ENCODE data around the gene CFH.
A peak's percentile ranks its signal among the peaks of the same experiment; 100 is the strongest.

Gene CFH

DNA sequence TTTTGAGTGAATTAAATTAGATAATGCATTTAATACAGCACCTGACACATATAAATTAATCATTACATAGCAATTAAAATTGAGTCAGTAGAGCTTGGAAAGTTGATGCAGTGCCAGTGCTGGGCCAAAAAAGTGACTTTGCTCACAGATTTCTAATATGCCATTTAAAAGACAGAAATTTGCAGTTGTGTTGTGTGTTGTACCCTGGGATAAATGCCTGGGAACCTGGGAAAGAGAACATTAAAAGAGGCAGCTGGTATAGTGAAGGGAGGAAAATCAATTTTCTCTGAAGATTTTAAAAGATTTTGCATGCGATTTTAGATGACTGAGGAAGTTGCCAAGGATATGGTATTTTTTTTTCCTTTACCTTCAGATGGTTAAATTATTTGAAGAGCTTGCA, 10.9 kb upstream of the CFH start:
- H3K4me3 ChIP-seq: no peak overlapping the region
- DNase-seq: no peak
- no peak overlapping the region for H3K27ac ChIP-seq
- no peaks in the 10 kb centered on the region for H3K9me3 ChIP-seq
- intact Hi-C loops (cut with DNase I; ENCODE audit: low total_unique reads): no loop called here
- H3K4me1 ChIP-seq: no peaks in the 10 kb centered on the region
- TF ChIP-seq, protein P1, sequence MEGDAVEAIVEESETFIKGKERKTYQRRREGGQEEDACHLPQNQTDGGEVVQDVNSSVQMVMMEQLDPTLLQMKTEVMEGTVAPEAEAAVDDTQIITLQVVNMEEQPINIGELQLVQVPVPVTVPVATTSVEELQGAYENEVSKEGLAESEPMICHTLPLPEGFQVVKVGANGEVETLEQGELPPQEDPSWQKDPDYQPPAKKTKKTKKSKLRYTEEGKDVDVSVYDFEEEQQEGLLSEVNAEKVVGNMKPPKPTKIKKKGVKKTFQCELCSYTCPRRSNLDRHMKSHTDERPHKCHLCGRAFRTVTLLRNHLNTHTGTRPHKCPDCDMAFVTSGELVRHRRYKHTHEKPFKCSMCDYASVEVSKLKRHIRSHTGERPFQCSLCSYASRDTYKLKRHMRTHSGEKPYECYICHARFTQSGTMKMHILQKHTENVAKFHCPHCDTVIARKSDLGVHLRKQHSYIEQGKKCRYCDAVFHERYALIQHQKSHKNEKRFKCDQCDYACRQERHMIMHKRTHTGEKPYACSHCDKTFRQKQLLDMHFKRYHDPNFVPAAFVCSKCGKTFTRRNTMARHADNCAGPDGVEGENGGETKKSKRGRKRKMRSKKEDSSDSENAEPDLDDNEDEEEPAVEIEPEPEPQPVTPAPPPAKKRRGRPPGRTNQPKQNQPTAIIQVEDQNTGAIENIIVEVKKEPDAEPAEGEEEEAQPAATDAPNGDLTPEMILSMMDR (IDR thresholded peaks at IDR 0.05): no peak
- H3K36me3 ChIP-seq: no peaks in the 10 kb centered on the region
- H3K27me3 ChIP-seq: no peaks in the 10 kb centered on the region

DNA sequence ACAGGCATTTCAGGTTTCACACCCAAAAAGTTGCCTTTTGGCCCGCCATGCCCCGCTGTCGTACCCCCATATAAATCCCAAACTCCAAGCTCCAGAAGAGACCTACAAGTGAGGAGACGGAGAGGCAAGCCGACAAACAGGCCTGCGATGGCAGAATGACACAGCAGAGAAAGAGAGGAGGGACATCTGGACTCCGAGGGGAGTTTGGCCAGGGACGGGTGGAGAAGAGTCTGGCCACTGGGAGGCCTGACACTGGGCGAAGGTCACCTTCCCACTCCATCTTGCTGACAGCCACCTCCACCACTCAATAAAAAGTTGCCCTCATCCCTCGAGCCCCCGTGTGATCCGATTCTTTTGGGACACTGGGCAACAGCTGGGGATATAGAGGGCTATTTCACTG, 1.9 kb upstream of the CFH start:
- no peak for DNase-seq
- H3K4me1 ChIP-seq: no peaks in the 10 kb centered on the region
- no peak overlapping the region for H3K27ac ChIP-seq
- intact Hi-C loops (cut with DNase I; ENCODE audit: low total_unique reads): no loop called here
- no peaks in the 10 kb centered on the region for H3K9me3 ChIP-seq
- TF ChIP-seq, protein P1 (IDR thresholded peaks at IDR 0.05): no peak
- no peaks in the 10 kb centered on the region for H3K36me3 ChIP-seq
- no peak overlapping the region for H3K4me3 ChIP-seq
- no peaks in the 10 kb centered on the region for H3K27me3 ChIP-seq

DNA sequence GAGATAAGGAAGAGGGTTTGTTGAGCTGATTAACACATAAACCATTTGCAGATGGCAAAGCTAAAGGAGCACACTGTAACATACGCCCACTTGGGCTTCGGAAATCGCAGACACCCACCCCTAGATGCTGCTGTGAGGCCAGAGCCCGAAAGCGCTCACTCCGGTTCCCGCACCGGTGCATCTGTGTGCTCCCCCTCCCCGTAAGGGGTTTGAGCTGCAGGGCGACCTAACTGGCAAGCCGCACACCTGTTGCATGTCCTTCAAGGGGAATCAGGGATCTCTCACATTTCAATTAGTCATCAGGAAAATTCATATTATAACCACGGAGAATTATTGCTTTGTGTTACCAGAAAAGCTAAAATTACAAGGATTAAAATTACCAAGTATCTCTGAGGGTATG, 1.4 kb upstream of the CFH start:
- intact Hi-C loops (cut with DNase I; ENCODE audit: low total_unique reads): no loop called here
- TF ChIP-seq, protein P1 (IDR thresholded peaks at IDR 0.05): no peak
- DNase-seq: no peak
- Histone ChIP-seq H3K36me3 (no peaks in the 10 kb centered on the region), H3K9me3 (no peaks in the 10 kb centered on the region), H3K4me1 (no peaks in the 10 kb centered on the region), H3K27me3 (no peaks in the 10 kb centered on the region), H3K27ac (no peak overlapping the region), H3K4me3 (no peak overlapping the region)

DNA sequence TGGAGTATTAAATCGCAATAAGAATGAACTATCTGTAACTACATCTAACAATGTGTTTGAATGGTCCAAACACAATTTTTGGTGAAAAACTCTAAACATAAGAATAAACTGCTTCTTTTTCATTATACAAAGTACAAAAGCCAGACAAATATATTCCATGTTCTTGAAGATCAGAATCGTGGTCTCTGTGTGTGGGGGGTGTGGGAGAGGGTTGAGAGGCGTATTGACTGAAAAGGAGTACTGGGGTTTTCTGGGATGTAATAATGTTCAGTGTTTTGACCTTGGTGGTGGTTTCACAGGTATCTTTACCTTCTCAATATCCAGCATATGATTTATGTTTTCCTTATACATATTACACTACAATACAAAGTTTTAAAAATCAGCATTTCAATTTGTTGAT, 764 bp upstream of the CFH start:
- no peak for DNase-seq
- no peak overlapping the region for H3K4me3 ChIP-seq

DNA sequence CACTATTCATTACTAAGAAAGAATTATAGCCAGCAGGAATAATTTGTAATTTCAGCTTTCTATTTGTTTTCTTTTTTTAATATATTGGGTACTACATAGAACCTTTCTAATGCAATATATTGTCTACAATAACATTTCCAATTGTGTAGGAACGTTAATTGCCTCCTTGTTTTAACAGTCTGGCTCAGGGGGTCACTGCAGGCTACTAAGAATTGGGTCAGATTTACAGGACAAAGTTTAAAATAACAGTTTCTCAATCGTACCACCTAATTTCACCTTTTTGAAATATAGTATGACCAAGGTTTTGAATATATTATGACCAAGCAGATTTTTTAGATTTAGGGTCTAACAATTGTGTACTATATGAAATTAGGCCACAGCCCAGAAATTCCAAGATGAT, 2.4 kb downstream of the CFH start:
- Histone ChIP-seq H3K4me3 (peak overlapping the region; percentile 40 to 43), H3K9me3 (no peaks in the 10 kb centered on the region), H3K4me1 (peaks cover 0 to 1% (median 0%) of the 10 kb centered on the region in 4 donors), H3K27ac (peak overlapping the region in 1 of 2 donors; percentile 28), H3K36me3 (no peaks in the 10 kb centered on the region), H3K27me3 (no peaks in the 10 kb centered on the region)
- no peak for DNase-seq
- TF ChIP-seq, protein P1 (IDR thresholded peaks at IDR 0.05): no peak
- intact Hi-C loops (cut with DNase I; ENCODE audit: low total_unique reads): no loop called here

More for the DNA sequence above, 764 bp upstream of the CFH start:
- TF ChIP-seq, protein P1 (IDR thresholded peaks at IDR 0.05): no peak
- intact Hi-C loops (cut with DNase I; ENCODE audit: low total_unique reads): no loop called here
- no peaks in the 10 kb centered on the region for H3K36me3 ChIP-seq
- H3K27me3 ChIP-seq: no peaks in the 10 kb centered on the region
- no peaks in the 10 kb centered on the region for H3K9me3 ChIP-seq
- no peaks in the 10 kb centered on the region for H3K4me1 ChIP-seq
- peak overlapping the region in 1 of 2 donors; percentile 9 for H3K27ac ChIP-seq

DNA sequence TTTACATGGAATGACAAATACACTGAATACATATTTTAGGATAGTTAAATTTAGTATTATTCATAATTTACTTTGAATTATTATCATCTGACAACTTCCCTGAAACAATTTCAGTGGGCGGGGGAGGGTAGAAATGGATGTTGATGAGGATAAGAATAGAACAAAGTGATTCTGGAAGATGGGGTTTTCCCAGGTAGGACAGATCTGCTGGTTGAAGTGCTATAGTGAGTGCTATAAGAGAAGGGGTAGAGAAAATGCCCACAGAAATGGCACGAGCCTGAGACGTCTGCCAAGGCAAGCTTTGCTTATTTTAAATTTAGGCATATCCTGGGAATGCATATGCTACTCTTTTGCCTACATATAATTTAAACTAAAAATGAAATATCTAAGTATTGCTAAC, 3.2 kb downstream of the CFH start:
- no peak for DNase-seq
- Histone ChIP-seq H3K27ac (peak overlapping the region in 1 of 2 donors; percentile 4), H3K4me3 (peak overlapping the region; percentile 40 to 43), H3K27me3 (no peaks in the 10 kb centered on the region), H3K9me3 (no peaks in the 10 kb centered on the region), H3K4me1 (peaks cover 0 to 2% (median 0%) of the 10 kb centered on the region in 4 donors), H3K36me3 (no peaks in the 10 kb centered on the region)
- TF ChIP-seq, protein P1 (IDR thresholded peaks at IDR 0.05): no peak
- intact Hi-C loops (cut with DNase I; ENCODE audit: low total_unique reads): no loop called here
